ENCODE measurements around the gene TRMT13.

DNA sequence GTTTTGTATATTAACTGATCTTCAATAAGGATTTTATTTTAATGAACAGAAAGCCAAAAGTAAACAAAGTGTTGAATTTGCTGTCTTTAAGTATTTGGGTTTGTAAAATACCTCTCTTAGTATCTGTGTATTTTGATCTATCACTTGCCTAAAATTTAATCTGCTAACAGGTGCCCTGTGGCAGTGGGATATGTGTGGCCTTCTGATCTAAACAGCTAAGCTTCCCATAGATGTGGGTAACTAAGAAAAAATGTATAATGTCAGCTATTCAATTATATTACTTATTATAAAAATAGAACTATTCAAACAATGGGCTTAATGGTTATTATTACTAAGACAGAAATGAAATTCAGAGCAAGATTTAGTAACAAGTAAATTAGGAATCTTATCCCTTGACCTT lies 29.9 kb downstream of the TRMT13 start:
- no peak for TF ChIP-seq POLR2AphosphoS5 (IDR thresholded peaks at IDR 0.05; ENCODE audit: low read depth, low read length)
- TF ChIP-seq TAF1 (IDR thresholded peaks at IDR 0.05; ENCODE audit: borderline replicate concordance, insufficient read depth, low read length): no peak
